AML-193 (cell line): ENCODE measurements around the gene NR1D1.
A peak's percentile ranks its signal among the peaks of the same experiment; 100 is the strongest.

Experiments
- DNase-seq, 2 experiments: peaks; one replicate each; lab custom pipeline; 2025; lab: John Stamatoyannopoulos, UW

Gene NR1D1

DNA sequence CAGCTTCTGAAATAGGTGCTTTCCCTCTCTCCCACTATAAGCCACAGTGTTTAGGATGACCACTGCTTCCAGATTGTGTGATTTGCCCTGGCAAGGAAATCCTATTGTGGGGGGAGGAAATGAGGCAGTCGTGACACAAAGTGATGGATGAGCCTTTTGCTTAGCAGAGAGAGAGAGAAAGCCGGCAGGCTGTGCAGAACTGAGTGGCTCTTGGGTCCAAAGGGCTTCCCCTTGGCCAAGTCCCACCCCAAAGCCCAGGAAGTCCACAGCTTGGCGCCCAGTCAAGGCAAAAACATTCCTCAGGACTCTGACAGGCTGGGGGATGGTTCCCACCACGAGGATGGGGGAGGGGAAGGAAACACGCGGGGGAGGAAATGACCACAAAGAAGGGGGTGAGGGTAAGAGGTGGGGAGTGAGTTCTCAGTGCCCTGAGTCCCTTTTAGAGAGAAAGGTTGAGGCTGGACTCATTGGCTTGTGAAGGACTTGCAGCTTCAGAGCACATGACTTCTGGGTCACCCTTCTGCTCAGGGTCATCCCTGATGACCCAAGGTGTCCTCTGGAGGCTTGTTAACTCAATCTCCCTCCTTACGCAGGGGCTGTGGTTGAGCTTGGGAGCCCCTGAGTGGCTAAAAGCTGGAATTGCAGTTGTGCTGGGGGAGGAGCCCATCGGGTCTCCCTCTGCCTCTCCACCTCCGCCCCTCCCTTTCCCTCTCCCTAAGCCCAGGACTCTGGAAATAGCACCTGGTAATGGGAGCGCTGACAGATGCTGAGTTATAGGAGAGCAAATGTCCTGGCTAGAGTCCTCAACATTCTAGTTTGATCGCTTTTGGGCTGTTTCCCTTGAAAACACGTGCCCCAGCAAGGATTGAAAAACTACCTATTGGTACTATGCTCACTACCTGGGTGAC is 11.1 kb upstream of the NR1D1 start:
- DNase-seq: peak; percentile 92 to 93

- DNase-seq: no peak
Measured at GRCh38 chr17:40110026-40110845, 9.8 kb upstream of the NR1D1 start.

DNA sequence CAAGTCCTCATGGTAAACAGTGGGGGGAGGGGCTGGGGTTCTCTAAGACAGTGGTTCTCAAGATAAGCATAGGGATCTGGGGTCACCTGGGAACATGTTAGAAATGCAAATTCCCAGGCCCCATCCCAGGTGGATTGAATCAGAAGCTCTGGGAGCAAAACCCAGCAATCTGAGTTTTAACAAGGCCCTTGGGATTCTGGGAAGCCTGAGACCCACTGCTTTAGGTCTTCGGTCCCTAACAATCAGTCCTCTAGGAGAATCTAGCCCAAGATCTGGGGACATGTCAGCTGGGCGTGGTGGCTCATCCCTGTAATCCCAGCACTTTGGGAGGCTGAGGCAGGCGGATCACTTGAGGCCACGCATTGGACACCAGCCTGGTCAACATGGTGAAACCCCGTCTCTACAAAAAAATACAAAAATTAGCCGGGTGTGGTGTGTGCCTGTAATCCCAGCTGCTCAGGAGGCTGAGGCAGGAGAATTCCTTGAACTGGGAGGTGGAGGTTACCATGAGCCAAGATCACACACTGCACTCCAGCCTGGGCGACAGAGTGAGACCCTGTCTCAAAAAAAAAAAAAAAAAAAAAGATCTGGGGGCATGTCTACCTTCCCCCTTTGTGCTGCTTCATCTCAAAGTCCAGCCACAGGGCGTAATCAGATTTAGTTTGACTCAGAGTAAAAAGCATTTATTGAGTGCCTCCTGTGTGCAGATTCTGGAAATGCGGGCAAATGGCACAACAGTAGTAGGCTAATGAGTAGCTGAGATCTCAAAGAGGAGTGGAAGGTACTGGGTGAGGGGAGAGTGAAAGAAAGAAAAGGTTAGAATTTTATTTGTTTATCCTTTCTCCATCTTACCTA is 8.8 kb upstream of the NR1D1 start:
- DNase-seq: no peak

GRCh38 chr17:40107522-40108174 is 7.3 kb upstream of the NR1D1 start:
- peak; percentile 87 to 88 for DNase-seq

DNA sequence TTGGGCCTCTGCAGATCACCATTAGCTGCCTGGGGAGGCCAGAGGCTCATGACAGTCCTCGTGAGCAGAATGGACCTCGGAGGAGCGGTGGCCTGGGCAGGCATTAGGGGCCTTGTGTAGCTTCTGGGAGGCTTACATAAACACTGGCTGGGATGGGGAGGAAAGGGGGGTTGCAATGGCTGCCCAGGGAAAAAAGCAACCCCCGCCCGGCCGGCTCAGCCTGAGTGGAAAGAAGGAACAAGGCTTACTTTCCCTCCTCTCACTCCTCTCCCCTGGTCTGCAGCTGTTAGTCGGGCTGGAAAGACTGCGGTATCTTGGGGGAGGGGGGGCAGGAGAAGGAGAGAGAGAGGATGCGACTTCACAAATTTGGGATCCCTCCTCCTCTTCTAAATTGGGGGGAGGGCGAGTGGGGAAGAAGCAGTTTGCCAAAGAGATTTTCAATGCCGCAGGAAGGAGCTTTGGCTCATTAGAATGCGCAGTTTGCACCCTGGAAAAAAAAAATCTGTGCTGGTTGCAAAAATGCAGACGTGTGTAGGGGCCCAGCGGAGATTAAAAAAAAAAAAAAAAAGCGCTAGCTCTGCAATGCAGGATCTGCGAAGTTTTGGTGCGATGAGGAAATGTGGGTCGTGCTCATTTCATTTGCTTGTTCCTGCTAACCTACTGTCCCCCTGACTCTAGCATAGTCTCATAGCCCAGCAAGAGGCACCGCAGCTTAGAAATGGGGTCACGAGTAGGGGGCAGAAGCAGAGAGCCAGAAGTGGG is 6.6 kb upstream of the NR1D1 start:
- DNase-seq: no peak

DNA sequence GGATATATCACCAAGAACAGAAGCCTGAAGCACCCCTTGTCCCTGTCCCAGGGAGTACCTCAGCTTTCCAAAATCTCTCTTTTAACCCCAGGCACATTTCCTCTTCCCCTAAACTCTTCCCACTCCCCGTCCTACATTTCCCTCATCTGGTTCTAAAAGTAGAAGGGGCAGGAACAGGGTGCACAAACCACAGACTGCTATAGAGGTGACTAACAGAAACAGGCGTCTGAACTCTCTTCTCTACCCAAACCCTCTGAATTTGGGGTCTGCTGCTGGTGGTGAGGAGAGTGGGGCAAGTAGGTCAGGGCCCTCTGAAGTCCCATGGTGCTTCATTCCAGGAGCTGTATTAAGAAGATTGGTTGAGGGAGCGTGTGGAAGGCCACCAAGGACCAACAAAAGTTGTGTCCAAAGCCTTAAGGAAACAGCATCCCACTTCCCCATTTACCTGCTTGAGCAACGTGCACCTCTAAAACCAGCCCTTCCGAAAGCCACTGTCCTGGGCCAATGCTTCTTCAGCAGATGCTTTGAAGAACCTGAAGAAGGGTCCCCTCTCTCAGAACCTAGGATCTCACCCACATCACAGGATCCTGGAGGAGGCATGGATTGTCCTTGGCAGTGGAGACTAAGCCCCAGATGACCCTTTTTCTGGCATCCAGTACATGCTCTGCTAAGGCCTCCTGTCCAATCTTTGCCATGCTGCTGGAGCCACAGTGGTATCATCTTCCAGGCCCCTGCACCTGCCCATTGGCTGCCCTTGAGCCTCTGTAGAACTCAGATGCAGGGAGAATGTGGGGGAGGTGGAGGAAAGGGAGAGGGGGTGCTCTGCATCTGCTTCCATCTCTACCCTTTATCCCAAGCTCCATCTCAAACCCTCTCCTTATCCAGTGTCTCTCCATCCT is 5.7 kb upstream of the NR1D1 start:
- no peak for DNase-seq

GRCh38 chr17:40104594-40105486 is 4.5 kb upstream of the NR1D1 start:
- DNase-seq: no peak

GRCh38 chr17:40103688-40104087 is 3.3 kb upstream of the NR1D1 start:
- DNase-seq: no peak

DNA sequence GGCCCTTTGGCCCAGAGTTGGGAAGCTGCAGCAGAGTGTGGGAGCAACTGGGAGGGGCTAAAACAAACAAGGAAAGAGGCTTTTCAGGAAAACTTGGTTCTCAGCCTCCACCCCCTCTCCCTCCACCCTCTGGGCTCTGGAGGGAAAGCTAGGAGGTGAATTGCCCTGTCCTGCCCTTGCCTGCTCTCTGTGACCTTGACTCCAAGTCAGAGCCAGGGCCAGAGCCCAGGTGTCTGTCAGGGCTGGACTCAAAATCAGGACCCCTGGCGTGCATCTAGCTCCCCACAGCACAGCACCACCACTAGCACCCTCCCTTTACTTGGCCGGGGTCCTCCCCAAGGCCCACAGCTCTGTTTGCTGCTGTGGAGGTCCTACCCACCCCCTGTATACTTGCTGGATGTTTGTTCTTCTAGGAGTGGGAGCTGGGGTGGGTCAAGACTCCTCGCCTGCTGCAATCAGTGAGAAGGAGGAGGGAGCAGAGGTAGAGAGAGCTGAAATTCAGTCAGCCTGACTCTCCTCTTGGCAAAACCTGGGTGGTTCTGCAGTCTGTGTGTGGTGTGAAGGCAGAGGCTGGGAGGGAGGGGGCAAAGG is 2.8 kb upstream of the NR1D1 start:
- DNase-seq: no peak

DNA sequence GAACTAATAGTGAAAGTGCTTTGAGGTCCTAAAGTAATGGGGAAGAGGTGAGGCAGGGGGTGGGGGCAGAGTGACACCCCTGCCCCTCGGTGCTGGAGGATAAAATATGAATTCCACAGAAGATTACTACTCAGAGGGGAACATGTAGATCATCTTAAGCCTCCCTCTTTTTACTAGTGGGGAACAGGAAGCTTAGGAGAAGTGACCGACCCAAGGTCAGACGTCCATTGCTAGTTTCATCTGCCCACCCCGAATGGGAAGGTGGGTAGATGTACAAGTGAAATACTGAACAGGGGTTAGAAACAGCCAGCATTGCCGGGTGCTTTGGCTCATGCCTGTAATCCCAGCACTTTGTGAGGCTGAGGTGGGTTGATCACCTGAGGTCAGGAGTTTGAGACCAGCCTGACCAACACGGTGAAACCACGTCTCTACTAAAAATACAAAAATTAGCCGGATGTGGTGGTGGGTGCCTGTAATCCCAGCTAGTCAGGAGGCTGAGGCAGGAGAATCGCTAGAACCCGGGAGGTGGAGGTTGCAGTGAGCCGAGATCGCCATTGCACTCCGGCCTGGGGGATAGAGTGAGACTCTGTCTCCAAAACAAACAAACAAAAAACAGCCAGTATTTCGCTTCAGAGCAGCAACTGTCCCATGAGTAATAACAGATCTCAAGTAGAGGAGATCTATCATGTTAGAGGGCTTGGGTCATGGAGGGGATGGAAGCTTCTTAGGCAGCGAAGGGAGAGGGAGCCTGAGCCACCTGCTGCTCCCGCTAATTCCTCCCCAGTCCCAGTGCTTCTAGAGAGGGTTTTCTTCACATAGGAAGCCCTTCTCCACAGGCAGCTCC is 1.2 kb upstream of the NR1D1 start:
- DNase-seq: no peak

GRCh38 chr17:40100669-40101366 is 429 bp upstream of the NR1D1 start:
- peak; percentile 98 for DNase-seq

DNA sequence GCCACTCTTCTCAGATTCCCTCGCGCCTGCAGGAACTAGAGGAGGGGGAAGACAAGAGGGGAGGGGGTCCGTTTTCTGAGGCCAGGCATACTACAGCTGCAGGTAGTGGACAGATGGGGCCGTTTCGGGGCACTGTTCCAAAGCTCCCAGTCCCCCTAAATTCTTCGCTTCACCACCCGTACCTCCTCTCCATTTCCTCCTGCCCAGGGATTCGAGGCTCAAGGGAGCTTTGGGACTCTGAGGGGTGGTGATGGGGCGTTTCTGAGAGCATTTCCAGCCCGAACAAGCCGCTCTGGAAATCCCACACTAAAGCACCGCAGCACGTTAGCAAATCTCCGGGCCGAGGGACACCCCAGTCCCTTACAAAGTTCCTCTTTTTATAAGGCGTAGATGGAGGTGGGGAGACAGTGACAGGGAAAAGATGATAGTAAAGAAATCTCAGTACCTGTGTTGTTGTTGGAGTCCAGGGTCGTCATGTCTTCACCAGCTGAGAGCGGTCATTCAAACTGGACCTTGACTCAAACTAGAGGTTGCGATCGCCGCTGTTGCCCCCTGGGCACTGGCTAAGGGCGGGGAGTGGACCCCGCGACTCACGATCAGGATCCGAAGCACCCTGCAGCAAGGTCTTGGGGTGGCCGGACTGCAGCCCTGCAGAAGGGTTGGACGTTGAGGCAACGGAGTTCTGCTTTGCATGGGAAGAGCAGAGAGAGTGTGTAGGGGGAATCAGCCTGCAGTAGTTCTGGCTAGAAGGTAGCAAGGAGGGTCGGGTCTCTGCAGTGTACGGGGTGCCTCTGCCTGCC is 570 bp downstream of the NR1D1 start:
- DNase-seq: peak; percentile 49 to 50

GRCh38 chr17:40098846-40099618 is 1.4 kb downstream of the NR1D1 start:
- peak; percentile 99 for DNase-seq

DNA sequence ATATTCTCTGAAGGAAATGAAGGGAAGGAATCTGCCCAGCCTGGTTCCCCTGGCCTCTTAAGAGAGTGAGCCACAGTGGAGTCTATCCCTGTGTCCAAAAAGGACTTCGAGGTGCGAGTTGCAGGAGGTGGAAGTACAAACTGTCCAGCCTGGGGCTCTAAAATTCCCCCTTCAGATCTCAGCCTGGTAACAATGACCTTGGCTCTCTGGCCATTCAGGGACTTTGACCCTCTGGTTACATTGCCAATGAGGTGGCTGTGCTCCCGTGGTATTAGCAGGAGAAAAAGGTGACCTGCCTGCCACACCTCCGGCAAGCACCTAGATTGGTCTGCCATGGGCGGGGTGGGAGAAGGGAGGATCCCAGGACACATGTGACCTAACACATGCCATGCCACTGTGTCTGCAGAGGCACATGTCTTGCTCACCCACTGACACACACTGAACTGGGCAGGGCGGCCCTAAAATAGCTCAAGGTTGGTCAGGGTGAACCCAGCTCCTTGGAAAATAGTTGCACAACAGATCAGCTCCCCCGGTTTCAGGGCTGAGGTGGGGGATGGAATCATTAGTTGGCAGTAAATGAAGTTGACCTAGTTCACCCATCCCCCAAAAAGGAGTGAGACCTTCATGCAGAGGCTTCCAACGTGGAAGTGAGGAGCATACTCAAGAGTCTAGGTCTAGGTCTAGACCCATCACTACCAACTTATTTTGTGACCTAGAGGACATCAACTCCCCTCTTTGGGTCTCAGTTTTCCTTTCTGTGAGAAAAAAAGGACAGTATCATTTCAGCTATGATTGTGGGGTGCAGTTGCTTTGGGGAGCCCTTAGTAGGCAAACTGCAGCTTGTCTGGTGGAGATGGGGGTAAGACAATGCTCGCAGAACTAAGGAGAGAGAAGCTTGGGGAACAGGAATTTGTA is 2.2 kb downstream of the NR1D1 start:
- DNase-seq: peak; percentile 27 to 30
